ENCODE results near the gene ABCA1. TPM values are rescaled to one million over a fixed set of nuclear protein-coding genes. Genes with fewer than 3 reads are reported as not detected.

ABCA1 gene
- total and polyA plus RNA-seq, 10 of the 15 experiments (the other 5 are each of a cell fraction or from before 2014, with no cell fraction given), result 0.01 to 0.56 (median 0.16) TPM

DNA sequence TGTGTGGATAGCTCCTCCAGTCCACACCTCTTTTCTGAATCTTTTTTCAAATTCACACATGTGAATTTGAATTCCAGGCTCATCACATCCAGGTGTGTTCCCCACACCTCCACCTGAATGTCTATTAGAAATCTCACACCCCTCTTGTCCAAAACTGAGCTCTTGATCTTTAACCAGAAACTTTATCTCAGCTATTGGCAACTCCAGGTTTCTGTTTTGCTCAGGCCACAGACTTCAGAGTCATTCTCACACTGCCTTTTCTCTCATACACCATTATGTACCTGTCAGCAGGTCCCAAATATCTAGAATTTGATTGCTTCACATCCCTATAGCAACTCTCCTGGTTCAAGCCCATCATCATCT, 152.4 kb downstream of the ABCA1 start (continued):
- TF ChIP-seq BCL3 (IDR thresholded peaks at IDR 0.05; ENCODE audit: borderline replicate concordance, insufficient read depth, low read depth, low read length, poor library complexity, severe bottlenecking), result peak; percentile 2
- TF ChIP-seq NR2C1 (IDR thresholded peaks at IDR 0.05), result no peak
- no peak for TF ChIP-seq MXI1 (IDR thresholded peaks at IDR 0.05; ENCODE audit: low read depth, low read length)
- TF ChIP-seq BHLHE40 (IDR thresholded peaks at IDR 0.05; ENCODE audit: borderline replicate concordance in 1 of 2, low read depth in 2 of 2, low read length in 1 of 2), result 0 out of 4 replicates have a peak, but pooled peaks of 1 of the 2 experiments have one; percentile 0
- peak; percentile 54 for TF ChIP-seq MEF2B (IDR thresholded peaks at IDR 0.05; ENCODE audit: partially characterized antibody, poor library complexity, severe bottlenecking)
- TF ChIP-seq ZNF207 (IDR thresholded peaks at IDR 0.05; ENCODE audit: borderline replicate concordance), result 0 out of 2 replicates have a peak, but pooled peaks have one; percentile 1
- TF ChIP-seq BMI1 (IDR thresholded peaks at IDR 0.05; ENCODE audit: borderline replicate concordance), result peak; percentile 9; the same call in 1 of the 2 replicates
- TF ChIP-seq SMAD5 (IDR thresholded peaks at IDR 0.05; ENCODE audit: low read depth), result 0 out of 2 replicates have a peak, but pooled peaks have one; percentile 4
- TF ChIP-seq IRF4 (IDR thresholded peaks at IDR 0.05; ENCODE audit: low read depth, low read length), result no peak
- no peak for TF ChIP-seq ZNF384 (IDR thresholded peaks at IDR 0.05; ENCODE audit: borderline replicate concordance, low read depth, low read length)
- TF ChIP-seq, protein P1, sequence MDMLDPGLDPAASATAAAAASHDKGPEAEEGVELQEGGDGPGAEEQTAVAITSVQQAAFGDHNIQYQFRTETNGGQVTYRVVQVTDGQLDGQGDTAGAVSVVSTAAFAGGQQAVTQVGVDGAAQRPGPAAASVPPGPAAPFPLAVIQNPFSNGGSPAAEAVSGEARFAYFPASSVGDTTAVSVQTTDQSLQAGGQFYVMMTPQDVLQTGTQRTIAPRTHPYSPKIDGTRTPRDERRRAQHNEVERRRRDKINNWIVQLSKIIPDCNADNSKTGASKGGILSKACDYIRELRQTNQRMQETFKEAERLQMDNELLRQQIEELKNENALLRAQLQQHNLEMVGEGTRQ (IDR thresholded peaks at IDR 0.05; ENCODE audit: borderline replicate concordance, low read depth, low read length), result no peak
- peak; percentile 37; the same call in 1 of the 2 replicates for TF ChIP-seq ATF7 (IDR thresholded peaks at IDR 0.05; ENCODE audit: low read depth)
- TF ChIP-seq GATAD2B (conservative IDR thresholded peaks at IDR 0.05; ENCODE audit: low read depth), result peak; percentile 40; the same call in 1 of the 2 replicates
- 0 out of 2 replicates have a peak, but pooled peaks have one; percentile 12 for TF ChIP-seq CBX5 (IDR thresholded peaks at IDR 0.05; ENCODE audit: low read depth)
- TF ChIP-seq, protein P2, sequence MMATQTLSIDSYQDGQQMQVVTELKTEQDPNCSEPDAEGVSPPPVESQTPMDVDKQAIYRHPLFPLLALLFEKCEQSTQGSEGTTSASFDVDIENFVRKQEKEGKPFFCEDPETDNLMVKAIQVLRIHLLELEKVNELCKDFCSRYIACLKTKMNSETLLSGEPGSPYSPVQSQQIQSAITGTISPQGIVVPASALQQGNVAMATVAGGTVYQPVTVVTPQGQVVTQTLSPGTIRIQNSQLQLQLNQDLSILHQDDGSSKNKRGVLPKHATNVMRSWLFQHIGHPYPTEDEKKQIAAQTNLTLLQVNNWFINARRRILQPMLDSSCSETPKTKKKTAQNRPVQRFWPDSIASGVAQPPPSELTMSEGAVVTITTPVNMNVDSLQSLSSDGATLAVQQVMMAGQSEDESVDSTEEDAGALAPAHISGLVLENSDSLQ (IDR thresholded peaks at IDR 0.05), result no peak
- TF ChIP-seq, protein P3, sequence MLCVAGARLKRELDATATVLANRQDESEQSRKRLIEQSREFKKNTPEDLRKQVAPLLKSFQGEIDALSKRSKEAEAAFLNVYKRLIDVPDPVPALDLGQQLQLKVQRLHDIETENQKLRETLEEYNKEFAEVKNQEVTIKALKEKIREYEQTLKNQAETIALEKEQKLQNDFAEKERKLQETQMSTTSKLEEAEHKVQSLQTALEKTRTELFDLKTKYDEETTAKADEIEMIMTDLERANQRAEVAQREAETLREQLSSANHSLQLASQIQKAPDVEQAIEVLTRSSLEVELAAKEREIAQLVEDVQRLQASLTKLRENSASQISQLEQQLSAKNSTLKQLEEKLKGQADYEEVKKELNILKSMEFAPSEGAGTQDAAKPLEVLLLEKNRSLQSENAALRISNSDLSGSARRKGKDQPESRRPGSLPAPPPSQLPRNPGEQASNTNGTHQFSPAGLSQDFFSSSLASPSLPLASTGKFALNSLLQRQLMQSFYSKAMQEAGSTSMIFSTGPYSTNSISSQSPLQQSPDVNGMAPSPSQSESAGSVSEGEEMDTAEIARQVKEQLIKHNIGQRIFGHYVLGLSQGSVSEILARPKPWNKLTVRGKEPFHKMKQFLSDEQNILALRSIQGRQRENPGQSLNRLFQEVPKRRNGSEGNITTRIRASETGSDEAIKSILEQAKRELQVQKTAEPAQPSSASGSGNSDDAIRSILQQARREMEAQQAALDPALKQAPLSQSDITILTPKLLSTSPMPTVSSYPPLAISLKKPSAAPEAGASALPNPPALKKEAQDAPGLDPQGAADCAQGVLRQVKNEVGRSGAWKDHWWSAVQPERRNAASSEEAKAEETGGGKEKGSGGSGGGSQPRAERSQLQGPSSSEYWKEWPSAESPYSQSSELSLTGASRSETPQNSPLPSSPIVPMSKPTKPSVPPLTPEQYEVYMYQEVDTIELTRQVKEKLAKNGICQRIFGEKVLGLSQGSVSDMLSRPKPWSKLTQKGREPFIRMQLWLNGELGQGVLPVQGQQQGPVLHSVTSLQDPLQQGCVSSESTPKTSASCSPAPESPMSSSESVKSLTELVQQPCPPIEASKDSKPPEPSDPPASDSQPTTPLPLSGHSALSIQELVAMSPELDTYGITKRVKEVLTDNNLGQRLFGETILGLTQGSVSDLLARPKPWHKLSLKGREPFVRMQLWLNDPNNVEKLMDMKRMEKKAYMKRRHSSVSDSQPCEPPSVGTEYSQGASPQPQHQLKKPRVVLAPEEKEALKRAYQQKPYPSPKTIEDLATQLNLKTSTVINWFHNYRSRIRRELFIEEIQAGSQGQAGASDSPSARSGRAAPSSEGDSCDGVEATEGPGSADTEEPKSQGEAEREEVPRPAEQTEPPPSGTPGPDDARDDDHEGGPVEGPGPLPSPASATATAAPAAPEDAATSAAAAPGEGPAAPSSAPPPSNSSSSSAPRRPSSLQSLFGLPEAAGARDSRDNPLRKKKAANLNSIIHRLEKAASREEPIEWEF (IDR thresholded peaks at IDR 0.05; ENCODE audit: insufficient replicate concordance, low read depth, low read length), result no peak
- peak; percentile 18; the same call in 1 of the 2 replicates for TF ChIP-seq CBFB (IDR thresholded peaks at IDR 0.05; ENCODE audit: low read depth)
- TF ChIP-seq ETV6 (conservative IDR thresholded peaks at IDR 0.05 in 1 of 2, IDR thresholded peaks at IDR 0.05 in 1 of 2; ENCODE audit: borderline replicate concordance in 1 of 2, low read depth in 1 of 2), result no peak
